CD4-positive, alpha-beta T cell treated with Interleukin-1 beta for 1 hour (primary cell): Measurements from ENCODE around the gene ATP13A2.
A peak's percentile ranks its signal among the peaks of the same experiment; 100 is the strongest.

Source experiments
- DNase-seq, 2 donors: peaks; one replicate each; pipeline ENCODE4 v3.0.0-alpha.2; 2020 to 2022

ATP13A2 gene

GRCh38 chr1:17028662-17029188, 17.0 kb upstream of the ATP13A2 start:
- no peak for DNase-seq

DNA sequence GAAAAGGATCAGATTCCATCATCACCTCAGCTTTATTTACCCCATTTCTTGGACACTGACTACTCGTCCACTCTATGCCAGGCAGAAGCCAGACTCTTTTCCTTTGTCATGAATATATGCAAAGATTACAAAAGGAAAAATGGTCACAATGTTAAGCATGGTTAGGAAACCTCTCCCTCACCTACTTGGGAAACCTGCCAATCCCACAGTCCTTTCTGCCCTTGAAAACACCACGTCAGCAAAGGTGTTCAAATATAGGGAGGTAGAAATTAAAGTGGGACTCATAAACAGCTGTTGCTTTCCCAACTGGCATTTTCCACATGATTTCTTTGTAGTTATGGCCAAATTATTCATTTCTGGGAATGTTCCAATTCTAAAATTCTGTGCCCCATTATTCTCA, 16.2 kb upstream of the ATP13A2 start:
- DNase-seq, result no peak

DNA sequence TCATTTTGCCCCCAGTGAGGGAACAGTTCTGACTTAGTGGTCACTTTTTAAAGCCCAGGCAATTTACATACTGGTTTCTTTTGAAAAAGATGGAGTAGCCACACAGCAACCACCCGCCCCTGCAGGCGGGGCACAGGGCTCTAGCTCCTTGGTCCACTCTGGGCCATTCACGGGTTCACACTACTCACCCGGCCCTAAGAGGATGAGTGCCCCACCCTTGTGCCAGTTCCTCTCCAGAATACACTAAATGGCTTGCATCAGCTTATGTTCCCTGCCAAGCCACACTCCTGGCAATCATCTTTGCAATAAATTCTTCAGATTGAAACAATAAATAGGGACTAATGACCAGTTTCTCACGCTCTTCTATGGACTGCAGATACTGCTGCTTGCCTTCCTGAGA, 15.7 kb upstream of the ATP13A2 start:
- no peak for DNase-seq

DNA sequence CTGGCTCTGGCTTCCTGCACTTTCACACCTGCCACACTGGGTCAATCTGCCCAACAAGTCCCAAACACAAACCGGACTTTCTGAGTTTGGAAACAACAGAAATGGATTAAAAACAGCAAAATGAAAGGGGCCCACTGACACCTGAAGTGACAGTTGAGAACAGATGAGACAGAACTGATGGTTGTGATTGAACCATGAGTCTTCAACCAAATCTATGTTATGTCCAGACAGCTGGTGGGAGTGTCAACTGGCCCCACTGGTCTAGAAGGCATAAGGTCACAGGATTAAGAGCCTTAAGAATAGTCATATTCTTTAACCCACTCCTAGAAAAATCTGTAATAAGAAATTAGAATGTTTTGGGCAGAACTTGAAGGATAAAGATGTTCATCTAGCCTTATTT, 13.0 kb upstream of the ATP13A2 start:
- DNase-seq, result no peak

GRCh38 chr1:17023573-17023972, 11.8 kb upstream of the ATP13A2 start:
- no peak for DNase-seq

DNA sequence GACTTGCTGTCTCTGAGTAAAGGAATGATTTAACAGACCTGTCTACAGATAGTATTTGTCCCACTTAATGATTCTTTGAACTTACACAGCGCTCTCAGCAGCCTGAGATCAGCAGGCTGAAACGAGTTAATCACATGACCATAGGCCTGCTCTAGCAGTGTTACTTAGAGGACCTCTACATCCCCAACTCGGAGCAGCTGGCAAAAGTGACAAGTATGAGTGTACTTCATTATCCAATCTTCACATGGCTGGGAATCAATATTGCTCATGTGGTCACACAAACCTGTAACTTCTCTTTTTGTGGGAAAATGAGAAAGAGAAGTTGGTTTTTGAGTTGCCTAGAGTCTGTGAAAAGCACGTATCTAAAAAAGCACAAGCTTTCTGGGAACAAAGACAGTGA, 11.4 kb upstream of the ATP13A2 start:
- DNase-seq, result no peak

GRCh38 chr1:17021896-17022295, 10.2 kb upstream of the ATP13A2 start:
- DNase-seq, result no peak

GRCh38 chr1:17020502-17020901, 8.8 kb upstream of the ATP13A2 start:
- no peak for DNase-seq

DNA sequence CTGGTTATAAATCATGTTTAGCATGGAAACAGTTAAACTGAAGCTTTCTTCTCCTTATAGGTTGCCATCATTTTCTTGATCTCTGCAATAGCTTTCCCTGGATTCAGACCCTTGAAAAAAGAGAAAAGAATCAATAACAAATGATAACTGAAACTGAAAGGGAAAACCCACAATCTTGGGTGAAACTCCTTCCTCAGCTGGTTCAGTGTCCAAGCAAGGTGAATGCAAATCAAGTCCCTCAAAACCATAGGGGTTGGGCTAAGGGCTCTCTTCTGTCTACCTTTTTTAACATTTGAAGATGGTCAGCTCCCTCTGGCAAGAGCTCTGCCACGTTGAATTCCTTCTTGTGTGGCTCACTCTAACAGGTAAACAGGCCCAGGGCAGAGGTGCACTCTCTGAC, 7.1 kb upstream of the ATP13A2 start:
- no peak for DNase-seq

DNA sequence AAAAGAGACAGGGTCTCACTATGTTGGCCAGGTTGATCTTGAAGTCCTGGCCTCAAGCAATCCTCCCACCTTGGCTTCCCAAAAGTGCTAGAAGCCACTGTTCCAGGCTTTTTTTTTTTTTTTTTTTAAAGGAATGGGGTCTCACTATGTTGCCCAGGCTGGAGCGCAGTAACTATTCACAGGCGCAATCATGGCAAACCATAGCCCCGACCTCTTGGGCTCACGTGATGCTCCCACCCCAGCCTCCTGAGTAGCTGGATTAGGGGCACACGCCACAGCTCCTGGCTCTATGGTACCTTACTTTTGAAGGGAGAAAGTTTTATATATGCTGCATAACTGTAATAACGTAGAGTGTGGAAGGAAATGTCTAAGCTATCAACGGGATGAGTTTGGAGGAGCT, 5.7 kb upstream of the ATP13A2 start:
- no peak for DNase-seq

DNA sequence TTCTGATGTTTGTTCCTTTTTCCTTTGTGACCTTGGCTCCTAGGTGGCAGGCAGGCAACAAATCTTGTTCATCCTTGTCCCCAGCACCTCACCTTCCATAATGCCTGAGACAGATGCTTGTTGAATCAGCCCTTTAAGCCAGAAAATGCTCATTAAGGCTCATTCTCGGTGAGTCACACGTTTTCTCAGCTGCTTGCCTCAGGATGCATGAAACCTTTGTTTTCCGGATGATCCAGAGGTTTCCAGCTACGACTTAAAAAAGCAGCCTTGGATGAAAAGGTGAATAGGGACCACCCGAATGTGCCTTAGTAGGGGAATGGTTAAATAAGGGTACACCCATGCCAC, 4.6 kb upstream of the ATP13A2 start:
- DNase-seq, result no peak

GRCh38 chr1:17014671-17015567, 3.2 kb upstream of the ATP13A2 start:
- no peak for DNase-seq

DNA sequence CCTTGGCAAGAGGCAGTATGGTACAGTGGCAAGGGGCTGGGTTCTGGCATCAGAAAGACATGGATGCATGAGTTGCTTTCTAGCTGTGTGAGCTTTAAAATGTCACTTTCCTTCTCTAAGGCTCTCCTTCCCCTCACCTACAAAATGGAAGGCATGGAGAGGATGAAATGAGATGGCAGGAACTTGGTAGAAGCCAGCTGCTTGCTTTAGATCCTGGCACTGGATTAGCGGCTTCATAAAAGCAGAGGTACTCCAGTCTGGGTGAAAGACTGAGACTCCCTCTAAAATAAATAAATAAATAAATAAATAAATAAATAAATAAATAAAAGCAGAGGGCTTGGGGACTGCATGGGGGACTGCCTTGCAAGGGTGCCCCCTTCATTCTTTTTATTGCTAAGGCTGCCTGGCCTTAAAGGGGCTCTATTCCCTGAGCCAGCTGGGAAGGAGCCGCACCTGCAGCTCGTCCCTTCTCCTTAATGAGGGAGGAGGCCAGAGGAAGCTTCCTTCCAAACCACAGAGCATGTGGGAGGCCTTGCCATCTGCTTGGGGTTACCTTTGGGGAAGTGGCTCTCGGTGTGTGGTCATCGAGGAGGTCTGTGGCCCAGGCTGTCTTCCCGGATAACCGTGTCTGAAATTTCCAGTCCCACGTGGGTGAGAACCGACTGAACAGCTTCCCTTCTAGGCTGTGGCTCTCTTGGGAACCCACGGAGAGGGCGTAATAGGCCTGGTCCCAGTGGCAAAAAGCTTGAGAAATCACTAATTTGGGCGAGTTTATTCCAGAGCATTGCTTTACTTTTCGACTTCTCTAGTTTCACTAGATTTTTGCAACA, 2.0 kb upstream of the ATP13A2 start:
- DNase-seq, result peak in 1 of 2 donors; percentile 15

DNA sequence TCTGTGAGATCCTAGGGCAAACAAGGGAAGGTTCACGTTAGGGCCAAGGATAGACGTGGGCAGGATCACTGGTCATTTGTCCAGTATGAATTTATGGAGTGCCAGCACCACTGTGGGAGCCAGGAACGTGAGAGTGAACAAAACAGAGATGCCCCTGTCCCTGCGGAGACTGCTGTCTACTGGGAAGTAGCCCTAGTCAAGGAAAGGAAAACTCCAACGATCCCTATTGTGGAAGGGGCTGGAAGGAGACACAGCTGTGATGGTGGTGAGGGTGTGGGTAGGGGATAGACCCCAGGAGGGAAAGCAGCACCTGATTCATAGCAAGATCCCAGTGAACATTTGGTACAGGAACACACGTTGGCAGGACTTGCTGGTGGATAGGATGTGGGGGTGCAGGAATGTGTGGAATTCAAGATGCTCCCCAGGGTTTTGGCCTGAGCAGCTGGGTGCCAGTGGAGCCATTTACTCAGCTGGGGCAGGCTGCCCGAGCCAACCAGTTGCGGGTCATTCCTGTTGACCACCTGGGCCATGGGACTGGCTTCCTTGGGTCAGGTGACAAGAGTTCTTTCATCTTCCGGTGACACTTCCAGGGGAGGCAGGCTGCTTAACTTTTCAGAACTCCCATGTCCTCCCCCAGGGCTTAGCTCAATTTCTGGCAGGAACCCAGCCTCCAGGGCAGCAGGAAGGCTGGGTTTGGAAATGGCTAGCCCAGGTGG, 1.2 kb upstream of the ATP13A2 start:
- DNase-seq, result no peak

- DNase-seq, result no peak
Measured at GRCh38 chr1:17011092-17011438, 663 bp downstream of the ATP13A2 start.

- peak in 1 of 2 donors; percentile 12 for DNase-seq
Measured at GRCh38 chr1:17009706-17010105, 2.0 kb downstream of the ATP13A2 start.

DNA sequence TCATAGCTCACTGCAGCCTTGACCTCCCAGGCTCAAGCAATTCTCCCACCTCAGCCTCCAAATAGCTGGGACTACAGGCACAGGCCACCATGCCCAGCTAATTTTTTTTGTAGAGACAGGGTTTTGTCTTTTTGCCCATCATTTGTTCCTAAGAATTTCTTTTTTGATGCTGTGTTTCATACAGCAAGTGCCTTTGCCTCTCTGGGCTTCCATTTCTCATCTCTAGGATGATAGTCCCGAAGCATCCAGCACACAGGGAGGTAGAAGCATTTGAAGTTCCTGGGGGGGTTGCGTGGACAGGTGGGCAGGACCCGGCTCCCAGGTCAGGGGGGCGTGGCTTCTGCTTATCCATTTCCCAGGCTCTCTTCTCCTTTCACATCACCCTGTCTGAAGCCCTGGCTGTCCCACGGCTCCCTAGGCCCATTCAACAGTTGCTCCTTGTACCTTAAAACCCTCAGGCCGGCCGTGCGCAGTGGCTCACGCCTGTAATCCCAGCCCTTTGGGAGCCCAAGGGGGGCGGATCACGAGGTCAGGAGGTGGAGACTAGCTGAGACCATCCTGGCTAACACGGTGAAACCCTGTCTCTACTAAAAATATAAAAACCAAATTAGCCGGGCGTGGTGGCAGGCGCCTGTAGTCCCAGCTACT, 3.4 kb downstream of the ATP13A2 start:
- DNase-seq, result no peak

DNA sequence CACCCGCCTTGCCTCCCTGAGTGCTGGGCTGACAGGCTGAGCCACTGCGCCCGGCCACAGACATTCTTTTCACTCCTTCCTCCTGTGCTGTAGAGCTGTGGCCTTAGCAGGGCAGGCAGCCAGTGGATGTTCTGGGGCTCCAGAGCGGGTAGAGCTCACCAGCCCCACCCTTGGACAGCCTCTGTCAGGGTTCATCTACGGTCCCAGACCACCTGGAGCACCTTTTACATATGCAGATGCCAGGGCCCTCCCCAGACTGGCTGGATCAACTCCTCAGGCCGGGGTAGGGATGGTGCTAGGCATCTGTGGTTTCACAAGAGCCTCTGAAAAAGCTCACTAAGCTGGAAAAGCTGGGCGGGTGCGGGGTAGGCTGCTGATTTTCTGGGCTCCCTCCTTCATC, 4.6 kb downstream of the ATP13A2 start:
- DNase-seq, result no peak

DNA sequence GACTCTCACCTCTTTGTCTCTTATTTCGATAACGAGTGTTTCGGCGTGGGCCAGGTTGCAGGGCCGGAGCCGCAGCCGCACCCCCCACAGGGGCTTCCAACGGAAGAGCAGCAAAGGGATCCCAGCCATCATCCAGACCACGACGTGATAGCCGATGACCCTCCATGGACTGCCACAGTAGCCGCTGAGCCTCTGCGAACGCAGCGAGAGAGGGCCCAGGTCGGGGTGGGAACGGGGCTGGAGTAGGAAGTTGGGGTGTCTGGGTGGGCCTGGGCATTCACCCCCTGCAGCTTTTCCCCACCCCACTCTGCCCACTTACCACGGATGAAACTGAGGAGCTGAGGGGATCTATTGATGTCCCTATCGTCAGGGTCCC, 6.4 kb downstream of the ATP13A2 start:
- no peak for DNase-seq

DNA sequence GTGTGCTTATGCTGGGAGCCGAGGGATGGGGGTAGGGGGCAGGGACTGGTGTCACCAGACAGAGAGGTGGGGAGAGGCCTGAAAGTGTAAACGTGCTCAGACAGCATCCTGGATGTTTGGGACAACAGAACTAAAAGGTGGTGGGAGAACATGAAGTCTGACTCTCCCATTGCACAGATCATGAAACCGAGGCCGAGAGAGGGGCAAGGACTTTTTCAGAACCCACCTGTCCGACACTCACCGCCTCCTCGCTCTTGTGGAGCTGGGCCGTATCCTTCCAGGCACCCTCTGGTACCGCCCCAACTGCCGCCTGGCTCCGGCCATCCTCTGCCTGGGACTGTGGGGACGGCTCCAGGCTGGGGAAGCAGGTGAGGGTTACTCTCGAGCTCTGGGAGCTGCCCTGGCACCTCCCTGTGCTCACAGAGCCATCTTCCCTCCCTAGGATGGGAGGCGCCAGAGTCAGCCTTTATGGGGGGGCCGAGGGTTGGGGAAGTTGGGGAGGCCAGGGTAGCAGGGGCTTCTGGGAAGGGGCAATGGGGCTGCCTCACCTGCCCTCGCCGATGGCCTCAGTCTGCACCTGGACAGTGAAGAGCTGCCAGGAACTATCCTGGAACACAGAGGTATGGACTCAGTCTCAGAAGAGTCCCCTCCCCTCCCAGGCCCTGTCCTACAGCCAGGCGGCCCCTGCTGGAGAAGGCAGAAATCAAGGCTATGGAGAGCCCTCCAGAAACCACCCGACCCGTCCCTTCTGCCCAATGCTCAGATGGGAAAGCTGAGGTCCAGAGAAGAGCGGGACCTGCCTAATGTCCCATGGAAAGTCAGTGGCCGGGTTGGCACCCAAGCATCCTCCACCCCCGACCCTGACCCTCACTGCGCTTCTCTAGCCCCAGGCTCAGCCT, 7.0 kb downstream of the ATP13A2 start:
- DNase-seq, result no peak

DNA sequence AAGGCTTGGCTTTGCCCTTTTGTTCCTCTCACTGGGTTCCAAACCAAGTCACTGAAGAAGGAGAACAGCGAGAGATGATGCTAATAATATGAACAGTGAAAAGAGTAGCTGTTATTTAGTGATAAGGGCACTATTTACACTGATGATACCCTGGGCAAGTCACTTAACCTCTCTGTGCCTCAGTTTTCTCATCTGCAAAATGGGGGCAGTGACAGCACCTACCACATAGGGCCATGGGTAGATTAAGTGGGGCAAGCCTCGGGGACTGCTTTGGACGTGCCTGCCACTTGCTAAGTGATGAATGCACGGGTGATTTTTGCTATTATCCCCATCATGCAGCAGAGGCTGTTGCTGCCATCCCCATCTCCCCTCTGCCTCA, 9.2 kb downstream of the ATP13A2 start:
- DNase-seq, result no peak
